Cardiac fibroblast (primary cell): ENCODE data around the gene PGAM5.

Source experiments
- DNase-seq, 2 donors: peaks; one replicate each; pipeline versions ENCODE4 v3.0.0 to v3.0.0-alpha.2; 2010; ENCODE audit warnings: low read depth in 2 of 2
- H3K4me3 ChIP-seq, 2 donors: replicated peaks in 1 of 2; 1 replicate in 1 of 2; 2 replicates in 1 of 2; pipeline ENCODE4 v1.5.1; 2011; ENCODE audit warnings: low read depth in 2 of 2, low read length in 2 of 2, mild to moderate bottlenecking in 2 of 2, moderate library complexity in 1 of 2
- TF ChIP-seq, protein P1 (sequence below): IDR thresholded peaks from one replicate; pipeline ENCODE4 v1.5.1; 2011; ENCODE audit warnings: low read depth, mild to moderate bottlenecking, low read length, inconsistent platforms

PGAM5 gene

DNA sequence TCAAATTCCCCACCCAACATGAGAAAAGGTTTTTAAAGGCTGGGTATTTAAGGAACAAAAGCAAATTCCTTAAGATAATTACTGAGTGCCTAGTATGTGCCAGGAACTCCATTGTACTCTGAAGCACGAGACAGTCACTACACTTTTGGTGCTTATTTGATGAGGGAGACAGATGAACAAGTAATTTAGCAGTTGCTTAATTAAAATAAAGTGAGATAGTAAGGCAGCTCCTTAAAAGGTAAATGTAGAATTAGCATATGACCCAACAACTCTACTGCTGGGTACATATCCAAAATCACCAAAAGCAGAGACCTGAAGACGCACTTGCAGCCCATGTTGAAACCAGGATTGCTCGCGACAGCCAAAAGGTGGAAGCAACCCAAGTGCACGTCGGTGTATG lies 44.8 kb upstream of the PGAM5 start:
- no peak overlapping the region for H3K4me3 ChIP-seq
- TF ChIP-seq, protein P1, sequence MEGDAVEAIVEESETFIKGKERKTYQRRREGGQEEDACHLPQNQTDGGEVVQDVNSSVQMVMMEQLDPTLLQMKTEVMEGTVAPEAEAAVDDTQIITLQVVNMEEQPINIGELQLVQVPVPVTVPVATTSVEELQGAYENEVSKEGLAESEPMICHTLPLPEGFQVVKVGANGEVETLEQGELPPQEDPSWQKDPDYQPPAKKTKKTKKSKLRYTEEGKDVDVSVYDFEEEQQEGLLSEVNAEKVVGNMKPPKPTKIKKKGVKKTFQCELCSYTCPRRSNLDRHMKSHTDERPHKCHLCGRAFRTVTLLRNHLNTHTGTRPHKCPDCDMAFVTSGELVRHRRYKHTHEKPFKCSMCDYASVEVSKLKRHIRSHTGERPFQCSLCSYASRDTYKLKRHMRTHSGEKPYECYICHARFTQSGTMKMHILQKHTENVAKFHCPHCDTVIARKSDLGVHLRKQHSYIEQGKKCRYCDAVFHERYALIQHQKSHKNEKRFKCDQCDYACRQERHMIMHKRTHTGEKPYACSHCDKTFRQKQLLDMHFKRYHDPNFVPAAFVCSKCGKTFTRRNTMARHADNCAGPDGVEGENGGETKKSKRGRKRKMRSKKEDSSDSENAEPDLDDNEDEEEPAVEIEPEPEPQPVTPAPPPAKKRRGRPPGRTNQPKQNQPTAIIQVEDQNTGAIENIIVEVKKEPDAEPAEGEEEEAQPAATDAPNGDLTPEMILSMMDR: no peak
- no peak for DNase-seq

DNA sequence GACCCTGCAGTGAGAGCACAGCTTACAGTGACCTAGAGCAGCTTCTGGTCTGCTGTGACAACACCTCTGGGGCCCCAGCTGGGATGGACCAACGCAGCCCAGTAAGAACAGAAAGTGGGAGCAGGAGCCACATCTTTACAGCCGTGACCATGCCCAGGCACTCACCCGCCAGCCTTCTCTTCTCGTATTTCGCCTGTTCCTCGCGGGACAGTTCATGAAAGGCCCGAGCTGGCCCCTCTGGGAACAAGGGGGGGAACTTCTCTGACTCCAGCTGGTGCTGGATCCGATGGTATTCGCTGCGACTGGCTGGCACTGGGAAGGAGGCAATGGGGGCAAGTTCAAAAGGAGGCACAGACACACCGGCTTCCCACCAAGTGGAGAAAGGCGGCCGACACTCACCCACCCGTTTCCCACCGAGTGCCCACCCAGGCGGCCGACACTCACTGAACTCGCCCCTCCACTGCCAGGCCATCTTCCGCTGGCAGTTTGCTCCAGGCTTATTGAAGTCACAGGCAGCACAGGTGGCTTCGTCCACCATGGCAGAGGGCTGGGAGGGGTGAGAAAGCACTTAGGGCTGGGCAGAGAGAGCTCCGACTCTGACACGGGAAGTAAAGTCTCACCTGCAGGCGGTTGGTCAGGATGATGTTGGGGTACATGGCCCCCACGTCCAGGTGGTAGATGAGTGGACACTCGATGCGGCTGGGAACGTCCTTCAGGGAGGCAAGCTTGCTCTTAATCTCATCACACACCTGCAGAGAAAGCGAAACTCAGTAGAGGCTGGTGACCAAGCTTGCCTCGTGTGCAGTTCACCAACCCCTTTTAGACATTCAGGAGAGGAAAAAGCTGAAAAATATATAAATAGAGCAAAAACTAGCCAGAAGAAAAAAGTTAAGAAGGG lies 42.2 kb upstream of the PGAM5 start:
- DNase-seq: no peak
- no peak overlapping the region for H3K4me3 ChIP-seq
- TF ChIP-seq, protein P1: no peak

DNA sequence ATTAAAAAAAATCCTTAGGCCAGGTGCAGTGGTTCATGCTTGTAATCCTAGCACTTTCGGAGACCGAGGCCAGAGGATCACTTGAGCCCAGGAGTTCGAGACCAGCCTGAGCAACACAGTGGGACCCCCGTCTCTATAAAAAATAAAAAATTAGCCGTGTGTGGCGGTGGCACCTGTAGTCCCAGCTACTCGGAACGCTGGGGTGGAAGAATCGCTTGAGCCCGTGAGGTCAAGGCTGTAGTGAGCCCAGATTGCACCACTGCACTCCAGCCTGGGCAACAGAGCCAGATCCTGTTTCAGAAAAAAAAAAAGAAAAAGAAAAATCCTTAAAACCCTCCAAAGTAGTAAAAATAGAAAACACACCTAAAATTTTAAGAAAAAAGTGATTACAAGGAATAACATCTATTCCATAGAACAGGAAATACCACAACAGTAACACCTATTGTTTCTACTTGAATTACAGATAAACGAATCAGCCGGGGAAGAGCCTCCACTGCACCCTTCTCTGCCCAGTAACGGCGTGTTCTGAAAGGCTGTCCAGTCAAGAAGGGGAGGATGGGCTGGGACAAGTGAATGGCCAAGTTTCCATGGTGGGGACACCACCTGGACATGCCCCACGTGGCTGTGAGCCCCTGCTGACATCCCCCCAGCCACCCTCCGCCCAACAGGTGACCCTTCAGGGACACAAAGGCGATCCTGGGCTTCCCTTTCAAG lies 41.3 kb upstream of the PGAM5 start:
- TF ChIP-seq, protein P1: no peak
- DNase-seq: peak in 1 of 2 donors; percentile 17
- H3K4me3 ChIP-seq: no peak overlapping the region

DNA sequence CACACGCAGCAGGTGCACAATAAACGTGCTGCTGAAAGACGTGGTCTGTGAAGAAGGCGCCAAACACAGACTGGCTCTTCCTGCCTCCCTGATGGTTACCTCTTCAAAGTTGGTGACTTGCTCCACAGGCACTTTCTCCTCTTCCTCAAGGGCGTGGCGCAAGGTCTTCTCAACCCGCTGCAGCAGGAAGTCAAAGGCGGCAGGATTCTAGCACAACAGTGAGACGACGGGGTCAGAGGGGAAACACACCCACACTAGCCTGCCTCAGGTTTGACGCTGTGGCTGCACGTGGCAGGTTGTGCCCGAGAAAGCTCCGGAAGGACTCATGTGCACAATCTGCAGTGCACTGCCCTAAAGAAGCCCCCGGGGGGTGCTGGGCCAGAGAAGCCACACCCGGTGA lies 38.5 kb upstream of the PGAM5 start:
- TF ChIP-seq, protein P1: no peak
- DNase-seq: no peak
- no peak overlapping the region for H3K4me3 ChIP-seq

DNA sequence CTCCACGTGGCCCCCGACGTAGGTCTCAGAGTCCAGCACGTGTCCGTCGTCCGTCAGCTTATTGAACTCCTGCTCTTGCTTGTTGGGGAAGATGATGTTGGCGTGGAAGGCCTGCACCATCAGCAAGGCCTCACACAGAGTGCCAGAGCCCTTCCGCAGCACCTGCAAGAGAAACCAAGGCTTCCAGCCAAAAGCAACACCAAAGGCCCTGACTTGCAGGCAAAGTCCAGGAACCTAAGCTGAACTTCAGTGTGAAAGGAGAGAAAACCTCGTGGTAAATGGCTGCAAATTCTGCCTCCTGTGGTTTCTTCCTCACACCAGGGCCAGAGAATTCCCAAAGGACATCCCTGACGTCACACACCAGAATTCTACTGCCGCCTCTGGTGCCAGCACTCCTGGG lies 38.0 kb upstream of the PGAM5 start:
- TF ChIP-seq, protein P1: no peak
- DNase-seq: peak in 1 of 2 donors; percentile 37
- no peak overlapping the region for H3K4me3 ChIP-seq

DNA sequence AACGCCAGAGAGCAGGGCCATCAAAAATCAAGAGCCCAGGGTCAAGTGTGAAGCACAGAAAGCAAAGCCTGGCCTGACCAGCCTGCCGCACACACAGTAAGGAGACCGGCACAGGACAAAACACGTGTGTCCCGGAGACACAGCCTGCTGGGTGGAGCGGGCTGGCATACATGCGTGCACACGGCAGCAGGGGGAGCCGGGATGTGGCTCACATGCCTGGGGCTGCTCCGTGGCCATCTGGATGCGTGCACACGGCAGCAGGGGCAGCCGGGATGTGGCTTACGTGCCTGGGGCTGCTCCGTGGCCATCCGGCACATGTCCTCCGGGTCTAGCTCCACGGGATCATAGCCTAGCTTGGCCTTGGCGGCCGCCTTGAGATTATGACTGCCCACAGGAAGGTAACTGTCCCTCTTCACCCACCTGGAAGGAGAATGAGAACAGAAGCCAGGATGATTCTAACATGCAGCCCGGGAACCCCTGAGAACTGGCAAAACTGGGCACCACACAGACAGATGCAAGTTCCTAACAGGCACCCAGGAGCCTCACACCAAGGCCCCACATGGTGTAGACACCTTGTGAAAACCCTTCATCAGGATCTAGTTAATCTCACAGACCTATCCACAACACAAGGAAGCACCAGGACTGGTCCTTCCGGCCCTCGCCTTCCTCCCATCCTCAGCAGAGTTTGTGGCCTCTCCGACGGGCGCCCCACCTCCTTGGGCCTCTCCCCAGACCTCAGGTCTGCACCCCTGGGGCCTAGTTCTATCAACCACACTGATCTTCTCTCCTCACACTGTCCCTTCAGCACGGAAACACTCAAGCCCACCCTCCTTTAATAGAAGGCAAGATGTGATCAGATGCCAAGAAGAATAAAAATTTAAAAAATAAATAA lies 37.1 kb upstream of the PGAM5 start:
- TF ChIP-seq, protein P1: no peak
- DNase-seq: no peak
- H3K4me3 ChIP-seq: no peak overlapping the region
